Esophagus squamous epithelium (tissue), 4 donors: Measurements from ENCODE around the gene VEPH1.

ENCODE experiments used
- POLR2A ChIP-seq, 4 donors: fragments of 450-650 bp; IDR thresholded peaks; one replicate each; pipeline ENCODE4 v1.6.1; 2017; ENCODE audit warnings: antibody characterized with exemption in 4 of 4, mild to moderate bottlenecking in 4 of 4, moderate library complexity in 3 of 4
- TF ChIP-seq, protein P1 (sequence below), 6 experiments: fragments of 450-650 bp in 4 of 6; fragments of 200-600 bp in 2 of 6; sonication (generic) in 2 of 6; IDR thresholded peaks; one replicate each; pipeline ENCODE4 v1.5.1; 2016 to 2019; ENCODE audit warnings: antibody characterized with exemption in 6 of 6, mild to moderate bottlenecking in 4 of 6, moderate library complexity in 4 of 6

DNA sequence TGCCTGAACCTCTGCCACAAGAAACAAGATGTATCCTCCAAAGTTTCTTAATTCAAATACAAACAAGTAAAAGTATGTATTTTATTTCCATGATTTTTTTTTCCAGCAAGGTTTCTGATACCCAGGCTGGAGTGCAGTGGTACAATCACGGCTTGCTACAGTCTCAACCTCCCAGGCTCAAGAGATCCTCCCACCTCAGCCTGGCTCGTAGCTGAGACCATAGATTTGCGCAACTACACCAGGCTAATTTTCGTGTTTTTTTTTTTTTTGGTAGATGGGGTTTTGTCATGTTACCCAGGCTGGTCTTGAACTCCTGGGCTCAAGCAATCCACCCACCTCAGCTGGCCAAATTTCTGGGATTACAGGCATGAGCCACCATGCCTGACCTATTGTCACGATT, 12.2 kb upstream of the VEPH1 start:
- TF ChIP-seq, protein P1, sequence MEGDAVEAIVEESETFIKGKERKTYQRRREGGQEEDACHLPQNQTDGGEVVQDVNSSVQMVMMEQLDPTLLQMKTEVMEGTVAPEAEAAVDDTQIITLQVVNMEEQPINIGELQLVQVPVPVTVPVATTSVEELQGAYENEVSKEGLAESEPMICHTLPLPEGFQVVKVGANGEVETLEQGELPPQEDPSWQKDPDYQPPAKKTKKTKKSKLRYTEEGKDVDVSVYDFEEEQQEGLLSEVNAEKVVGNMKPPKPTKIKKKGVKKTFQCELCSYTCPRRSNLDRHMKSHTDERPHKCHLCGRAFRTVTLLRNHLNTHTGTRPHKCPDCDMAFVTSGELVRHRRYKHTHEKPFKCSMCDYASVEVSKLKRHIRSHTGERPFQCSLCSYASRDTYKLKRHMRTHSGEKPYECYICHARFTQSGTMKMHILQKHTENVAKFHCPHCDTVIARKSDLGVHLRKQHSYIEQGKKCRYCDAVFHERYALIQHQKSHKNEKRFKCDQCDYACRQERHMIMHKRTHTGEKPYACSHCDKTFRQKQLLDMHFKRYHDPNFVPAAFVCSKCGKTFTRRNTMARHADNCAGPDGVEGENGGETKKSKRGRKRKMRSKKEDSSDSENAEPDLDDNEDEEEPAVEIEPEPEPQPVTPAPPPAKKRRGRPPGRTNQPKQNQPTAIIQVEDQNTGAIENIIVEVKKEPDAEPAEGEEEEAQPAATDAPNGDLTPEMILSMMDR (IDR thresholded peaks at IDR 0.05) = no peak
- TF ChIP-seq POLR2A (IDR thresholded peaks at IDR 0.05) = no peak
